MM.1S (cell line): ENCODE results near the gene GPC3.

Source experiments
- DNase-seq: peaks from one replicate; pipeline ENCODE4 v3.0.0-alpha.2; 2015
- H2AFZ ChIP-seq: fragments of 300-600 bp; sonication (generic); 2 replicates; pipeline ENCODE4 v1.6.0; 2016; ENCODE audit warnings: antibody characterized with exemption, low read length
- H3F3A ChIP-seq: fragments of 300-600 bp; sonication (generic); 2 replicates; pipeline ENCODE4 v1.6.1; 2016; ENCODE audit warnings: mild to moderate bottlenecking, antibody characterized with exemption, low read length, moderate library complexity, mixed read lengths; ENCODE audit not compliant: insufficient read depth
- H3K27ac ChIP-seq: fragments of 300-600 bp; sonication (generic); 2 replicates; pipeline ENCODE4 v1.5.1; 2016; ENCODE audit warnings: mild to moderate bottlenecking, low read length
- H3K27me3 ChIP-seq: fragments of 300-600 bp; sonication (generic); replicated peaks from 2 replicates; pipeline ENCODE4 v1.6.0; 2016; ENCODE audit warnings: low read length; ENCODE audit not compliant: insufficient read depth
- H3K36me3 ChIP-seq: fragments of 300-600 bp; sonication (generic); replicated peaks from 2 replicates; pipeline ENCODE4 v1.6.1; 2016; ENCODE audit warnings: mild to moderate bottlenecking, low read length, mixed read lengths; ENCODE audit not compliant: insufficient read depth
- H3K4me1 ChIP-seq: fragments of 300-600 bp; sonication (generic); 2 replicates; pipeline ENCODE4 v1.6.1; 2016; ENCODE audit warnings: low read length, mixed read lengths
- H3K4me2 ChIP-seq: fragments of 300-600 bp; sonication (generic); 2 replicates; pipeline ENCODE4 v1.6.0; 2016; ENCODE audit warnings: low read depth, low read length
- H3K4me3 ChIP-seq: fragments of 300-600 bp; sonication (generic); 2 replicates; pipeline ENCODE4 v1.5.1; 2016; ENCODE audit warnings: low read length, mixed read lengths
- H3K79me2 ChIP-seq: fragments of 300-600 bp; sonication (generic); 2 replicates; pipeline ENCODE4 v1.6.1; 2016; ENCODE audit warnings: mixed run types, low read length, mixed read lengths
- H3K9ac ChIP-seq: fragments of 300-600 bp; sonication (generic); 2 replicates; pipeline ENCODE4 v1.6.1; 2016; ENCODE audit warnings: low read length, mixed read lengths
- H3K9me2 ChIP-seq: fragments of 300-600 bp; sonication (generic); replicated peaks from 2 replicates; pipeline ENCODE4 v1.6.1; 2016; ENCODE audit warnings: mild to moderate bottlenecking, low read length, mixed read lengths; ENCODE audit not compliant: insufficient read depth
- H3K9me3 ChIP-seq: fragments of 300-600 bp; sonication (generic); replicated peaks from 2 replicates; pipeline ENCODE4 v1.6.1; 2016; ENCODE audit warnings: mild to moderate bottlenecking, low read length, mixed read lengths; ENCODE audit not compliant: insufficient read depth
- H4K20me1 ChIP-seq: fragments of 300-600 bp; sonication (generic); 2 replicates; pipeline ENCODE4 v1.6.1; 2016; ENCODE audit warnings: mild to moderate bottlenecking, low read length, moderate library complexity, mixed read lengths; ENCODE audit not compliant: insufficient read depth
- CTCF ChIP-seq: fragments of 300-600 bp; sonication (generic); IDR thresholded peaks from 2 replicates; pipeline ENCODE4 v1.5.1; 2016; ENCODE audit warnings: antibody characterized with exemption, low read length, mixed read lengths
- EZH2 ChIP-seq: fragments of 300-600 bp; sonication (generic); optimal IDR thresholded peaks from 2 replicates; pipeline ENCODE3; 2017; ENCODE audit warnings: low read depth, mild to moderate bottlenecking, antibody characterized with exemption, low read length, mixed read lengths
- EZH2phosphoT487 ChIP-seq: fragments of 300-600 bp; sonication (generic); IDR thresholded peaks from 2 replicates; pipeline ENCODE4 v1.6.1; 2018; ENCODE audit warnings: antibody characterized with exemption, low read length

The GPC3 gene

GRCh38 chrX:133865761-133866471 lies 119.5 kb downstream of the GPC3 start:
- Histone ChIP-seq H3K9ac (no peak overlapping the region), H3K4me2 (no peak overlapping the region), H3K27ac (no peak overlapping the region), H3K79me2 (no peaks in the 10 kb centered on the region), H3K4me3 (no peak overlapping the region), H3F3A (no peaks in the 10 kb centered on the region), H3K9me3 (no peaks in the 10 kb centered on the region), H3K9me2 (no peaks in the 10 kb centered on the region), H4K20me1 (no peaks in the 10 kb centered on the region), H3K4me1 (no peaks in the 10 kb centered on the region), H3K27me3 (no peaks in the 10 kb centered on the region), H3K36me3 (no peaks in the 10 kb centered on the region), H2AFZ (no peak overlapping the region)
- no peak for DNase-seq
- no peak for TF ChIP-seq EZH2
- TF ChIP-seq EZH2phosphoT487, result no peak
- TF ChIP-seq CTCF, result no peak

GRCh38 chrX:133864236-133864635 lies 121.2 kb downstream of the GPC3 start:
- H3K9me2 ChIP-seq, result no peaks in the 10 kb centered on the region
- no peak overlapping the region for H3K4me3 ChIP-seq
- H3K27ac ChIP-seq, result no peak overlapping the region
- no peaks in the 10 kb centered on the region for H3K9me3 ChIP-seq
- H3K36me3 ChIP-seq, result no peaks in the 10 kb centered on the region
- no peak overlapping the region for H2AFZ ChIP-seq
- no peaks in the 10 kb centered on the region for H3K79me2 ChIP-seq
- H3F3A ChIP-seq, result no peaks in the 10 kb centered on the region
- TF ChIP-seq EZH2 (no peak), EZH2phosphoT487 (no peak), CTCF (no peak)
- H3K4me1 ChIP-seq, result no peaks in the 10 kb centered on the region
- no peaks in the 10 kb centered on the region for H3K27me3 ChIP-seq
- no peak overlapping the region for H3K4me2 ChIP-seq
- H4K20me1 ChIP-seq, result no peaks in the 10 kb centered on the region
- no peak for DNase-seq
- no peak overlapping the region for H3K9ac ChIP-seq

- no peaks in the 10 kb centered on the region for H3F3A ChIP-seq
- H3K79me2 ChIP-seq, result no peaks in the 10 kb centered on the region
- no peaks in the 10 kb centered on the region for H4K20me1 ChIP-seq
- no peak overlapping the region for H3K9ac ChIP-seq
- no peaks in the 10 kb centered on the region for H3K9me2 ChIP-seq
- TF ChIP-seq CTCF (no peak), EZH2 (no peak), EZH2phosphoT487 (no peak)
- DNase-seq, result no peak
- no peak overlapping the region for H3K27ac ChIP-seq
- no peak overlapping the region for H2AFZ ChIP-seq
- no peaks in the 10 kb centered on the region for H3K9me3 ChIP-seq
- H3K4me1 ChIP-seq, result no peaks in the 10 kb centered on the region
- H3K4me2 ChIP-seq, result no peak overlapping the region
- H3K27me3 ChIP-seq, result no peaks in the 10 kb centered on the region
- H3K36me3 ChIP-seq, result no peaks in the 10 kb centered on the region
- no peak overlapping the region for H3K4me3 ChIP-seq
Measured at GRCh38 chrX:133859860-133860259, 125.5 kb downstream of the GPC3 start.
